ENCODE measurements around the gene DCAF12L1.

- TF ChIP-seq, protein P1, sequence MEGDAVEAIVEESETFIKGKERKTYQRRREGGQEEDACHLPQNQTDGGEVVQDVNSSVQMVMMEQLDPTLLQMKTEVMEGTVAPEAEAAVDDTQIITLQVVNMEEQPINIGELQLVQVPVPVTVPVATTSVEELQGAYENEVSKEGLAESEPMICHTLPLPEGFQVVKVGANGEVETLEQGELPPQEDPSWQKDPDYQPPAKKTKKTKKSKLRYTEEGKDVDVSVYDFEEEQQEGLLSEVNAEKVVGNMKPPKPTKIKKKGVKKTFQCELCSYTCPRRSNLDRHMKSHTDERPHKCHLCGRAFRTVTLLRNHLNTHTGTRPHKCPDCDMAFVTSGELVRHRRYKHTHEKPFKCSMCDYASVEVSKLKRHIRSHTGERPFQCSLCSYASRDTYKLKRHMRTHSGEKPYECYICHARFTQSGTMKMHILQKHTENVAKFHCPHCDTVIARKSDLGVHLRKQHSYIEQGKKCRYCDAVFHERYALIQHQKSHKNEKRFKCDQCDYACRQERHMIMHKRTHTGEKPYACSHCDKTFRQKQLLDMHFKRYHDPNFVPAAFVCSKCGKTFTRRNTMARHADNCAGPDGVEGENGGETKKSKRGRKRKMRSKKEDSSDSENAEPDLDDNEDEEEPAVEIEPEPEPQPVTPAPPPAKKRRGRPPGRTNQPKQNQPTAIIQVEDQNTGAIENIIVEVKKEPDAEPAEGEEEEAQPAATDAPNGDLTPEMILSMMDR (IDR thresholded peaks at IDR 0.05), result no peak
- no peak for TF ChIP-seq POLR2A (IDR thresholded peaks at IDR 0.05)
- TF ChIP-seq EP300 (IDR thresholded peaks at IDR 0.05), result no peak
Observed at GRCh38 chrX:126557151-126557550, 4.5 kb upstream of the DCAF12L1 start.
